GM12878 (cell line): ENCODE data around the gene SEPTIN5. TPM values are rescaled to one million over a fixed set of nuclear protein-coding genes. Genes with fewer than 3 reads are reported as not detected.

Experiments used
- ATAC-seq: fragments of 200-7000 bp; cut with Tn5 transposase; 3 replicates; pipeline ENCODE4 v1.9.1; 2020; ENCODE audit warnings: mild to moderate bottlenecking, moderate library complexity
- BruUV-seq: library from RNA; stranded (reverse); fragments of 400-500 nt; replicated peaks from 2 replicates; lab custom pipeline; 2021; lab: Mats Ljungman, UMichigan
- CTCF ChIA-PET: fragments of 300-600 bp; sonication (Branson Sonifier 250); formaldehyde crosslinking; extraction: SDS; loops from one replicate; lab custom pipeline; 2021; ENCODE audit warnings: inconsistent platforms; lab: Yijun Ruan, JAX
- POLR2A ChIA-PET: fragments of 350-600 bp; formaldehyde crosslinking; extraction: SDS; loops from one replicate; lab custom pipeline; 2021; ENCODE audit warnings: inconsistent platforms; lab: Charles Lee
- RAD21 ChIA-PET: fragments of 300-600 bp; sonication (Branson Sonifier 250); formaldehyde crosslinking; loops from one replicate; lab custom pipeline; 2023; ENCODE audit warnings: antibody characterized with exemption; ENCODE audit not compliant: unreplicated experiment; lab: Charles Lee
- SMC1A ChIA-PET: fragments of 300-600 bp; sonication (Branson Sonifier 250); formaldehyde crosslinking; loops from one replicate; lab custom pipeline; 2023; ENCODE audit not compliant: unreplicated experiment, uncharacterized antibody; lab: Charles Lee
- DNase-seq: peaks from one replicate; pipeline ENCODE4 v3.0.0-alpha.2; 2011; ENCODE audit warnings: low read depth, low spot score
- FAIRE-seq: peaks from 3 replicates; lab custom pipeline; 2011; peaks lifted over from hg19 to GRCh38; lab: Jason Lieb, UNC
- H2AFZ ChIP-seq: 2 replicates; pipeline ENCODE4 v1.6.0; 2011; ENCODE audit warnings: low read depth, low read length, control low read depth; ENCODE audit not compliant: control insufficient read depth
- H3K27ac ChIP-seq: 2 replicates; pipeline ENCODE4 v1.5.1; 2011; ENCODE audit warnings: control low read depth; ENCODE audit not compliant: control insufficient read depth, insufficient read depth
- H3K27me3 ChIP-seq, 2 experiments: replicated peaks in 1 of 2; 2 replicates each; pipeline versions ENCODE4 v1.6.0 to v1.6.1; 2011; ENCODE audit warnings: low read length in 1 of 2; ENCODE audit not compliant: control insufficient read depth in 2 of 2, insufficient read depth in 2 of 2
- H3K36me3 ChIP-seq, 2 experiments: 2 replicates each; pipeline ENCODE4 v1.5.1; 2011; ENCODE audit warnings: low read length in 1 of 2; ENCODE audit not compliant: control insufficient read depth in 2 of 2, insufficient read depth in 2 of 2
- H3K4me1 ChIP-seq: 2 replicates; pipeline ENCODE4 v1.6.1; 2011; ENCODE audit warnings: mild to moderate bottlenecking, low read length, moderate library complexity, mixed read lengths; ENCODE audit not compliant: control insufficient read depth, insufficient read depth
- H3K4me2 ChIP-seq: 2 replicates; pipeline ENCODE4 v1.6.0; 2011; ENCODE audit warnings: control low read depth; ENCODE audit not compliant: control insufficient read depth, insufficient read depth
- H3K4me3 ChIP-seq: fragments of 200-600 bp; sonication (generic); 2 replicates; pipeline ENCODE4 v1.5.1; 2016
- H3K79me2 ChIP-seq: 2 replicates; pipeline ENCODE4 v1.6.0; 2011; ENCODE audit warnings: low read length; ENCODE audit not compliant: control insufficient read depth, insufficient read depth
- H3K9ac ChIP-seq: 2 replicates; pipeline ENCODE4 v1.8.0; 2011; ENCODE audit warnings: low read length, control low read depth, mixed read lengths; ENCODE audit not compliant: control insufficient read depth, insufficient read depth
- H3K9me3 ChIP-seq: replicated peaks from 3 replicates; pipeline ENCODE4 v1.5.1; 2011; ENCODE audit warnings: mild to moderate bottlenecking, low read length; ENCODE audit not compliant: control insufficient read depth, insufficient read depth
- H4K20me1 ChIP-seq: 2 replicates; pipeline ENCODE4 v1.6.0; 2011; ENCODE audit not compliant: control insufficient read depth, insufficient read depth
- CHD4 ChIP-seq: fragments of 200-600 bp; sonication (generic); IDR thresholded peaks from 2 replicates; pipeline ENCODE4 v1.6.1; 2016; ENCODE audit warnings: mild to moderate bottlenecking
- MAX ChIP-seq: IDR thresholded peaks from 2 replicates; pipeline ENCODE4 v1.6.1; 2012; ENCODE audit warnings: low read depth, low read length, improper control_type of control experiment
- PML ChIP-seq: IDR thresholded peaks from 2 replicates; pipeline ENCODE4 v1.6.1; 2012; ENCODE audit warnings: low read length, inconsistent platforms
- RFX5 ChIP-seq: IDR thresholded peaks from 2 replicates; pipeline ENCODE4 v1.6.1; 2011; ENCODE audit warnings: low read depth, low read length, improper control_type of control experiment
- YY1 ChIP-seq: IDR thresholded peaks from 2 replicates; pipeline ENCODE4 v1.6.1; 2011; ENCODE audit warnings: low read depth, mild to moderate bottlenecking, low read length
- WGBS: methylation state at CpG from one replicate; pipeline ENCODE4 v1.1.6; 2016; ENCODE audit warnings: low lambda C conversion rate; ENCODE audit not compliant: insufficient replicate concordance, insufficient coverage; ENCODE audit errors: missing lambda C conversion rate; 5-methylcytosine and 5-hydroxymethylcytosine counted together
- in situ Hi-C: fragments of 300-500 bp; cut with MboI; formaldehyde crosslinking; loops from 9 replicates; pipeline ENCODE4 v1.14.3; 2018; ENCODE audit warnings: mixed read lengths
- intact Hi-C: fragments of 100-400 bp; cut with micrococcal nuclease; formaldehyde crosslinking; loops from one replicate; pipeline ENCODE4 v1.14.2; 2022; ENCODE audit not compliant: unreplicated experiment
- polyA plus RNA-seq, 11 experiments: library from polyadenylated mRNA; depleted of rRNA in 4 of 11; unstranded in 6 of 11; stranded (reverse) in 5 of 11; fragments of >200 nt; fragmentation: Nextera tagmentation in 4 of 11; fragmentation: Illumina TruSeq in 1 of 11; extraction: Ambion mirVana in 4 of 11; extraction: Trizol in 1 of 11; gene quantifications; 1 replicate in 1 of 11; 2 replicates in 10 of 11; pipeline versions ENCODE4 v1.2.1 to v1.2.3, GENCODE V29; 2011 to 2016; ENCODE audit warnings: inconsistent platforms in 2 of 11, missing spikeins in 2 of 11, low read depth in 1 of 11
- total RNA-seq, 4 experiments: library from RNA; depleted of rRNA in 3 of 4; stranded (reverse); fragments of >200 nt in 3 of 4; fragmentation: Illumina TruSeq in 1 of 4; extraction: Trizol in 1 of 4; gene quantifications; 2 replicates each; pipeline versions ENCODE4 v1.2.1 to v1.2.3, GENCODE V29; 2013 to 2021
- TF ChIP-seq, protein P1 (sequence below): fragments of 450-650 bp; IDR thresholded peaks from 2 replicates; pipeline ENCODE4 v1.6.1; 2017; ENCODE audit warnings: antibody characterized with exemption, mild to moderate bottlenecking, moderate library complexity

The SEPTIN5 gene
- total and polyA plus RNA-seq, 10 of the 15 experiments (the other 5 are each of a cell fraction or from before 2014, with no cell fraction given): 0.13 to 1.1 (median 0.34) TPM; not detected in 5

DNA sequence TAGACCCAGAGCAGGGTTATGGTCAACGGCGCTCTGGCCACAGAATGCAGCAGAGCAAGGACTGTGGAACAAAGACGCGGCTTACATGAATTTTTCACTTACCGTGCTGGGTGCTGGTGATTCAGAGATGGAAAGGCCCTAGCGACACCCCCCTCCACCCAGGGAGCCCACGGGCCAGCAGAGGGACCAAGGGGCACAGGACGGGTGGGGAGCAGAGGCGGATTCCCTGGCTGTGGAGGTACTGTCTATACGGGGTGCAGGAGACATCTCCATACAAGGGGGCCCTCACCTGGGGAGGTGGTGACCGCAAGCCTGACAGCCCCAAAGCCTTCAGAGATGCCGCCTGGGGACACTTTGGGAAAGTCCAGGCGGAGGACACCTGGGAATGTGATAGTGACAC lies 1.1 kb upstream of the SEPTIN5 start:
- CTCF ChIA-PET: no interaction called here
- in situ Hi-C loops: no loop called here
- Histone ChIP-seq H2AFZ (no peak overlapping the region), H4K20me1 (no peaks in the 10 kb centered on the region), H3K9ac (no peak overlapping the region), H3K27me3 (peaks cover 2 to 4% of the 10 kb centered on the region in 2 experiments; a peak in 3 of 4 replicates)
- FAIRE-seq: no peak
- SMC1A ChIA-PET: no interaction called here
- TF ChIP-seq, protein P1, sequence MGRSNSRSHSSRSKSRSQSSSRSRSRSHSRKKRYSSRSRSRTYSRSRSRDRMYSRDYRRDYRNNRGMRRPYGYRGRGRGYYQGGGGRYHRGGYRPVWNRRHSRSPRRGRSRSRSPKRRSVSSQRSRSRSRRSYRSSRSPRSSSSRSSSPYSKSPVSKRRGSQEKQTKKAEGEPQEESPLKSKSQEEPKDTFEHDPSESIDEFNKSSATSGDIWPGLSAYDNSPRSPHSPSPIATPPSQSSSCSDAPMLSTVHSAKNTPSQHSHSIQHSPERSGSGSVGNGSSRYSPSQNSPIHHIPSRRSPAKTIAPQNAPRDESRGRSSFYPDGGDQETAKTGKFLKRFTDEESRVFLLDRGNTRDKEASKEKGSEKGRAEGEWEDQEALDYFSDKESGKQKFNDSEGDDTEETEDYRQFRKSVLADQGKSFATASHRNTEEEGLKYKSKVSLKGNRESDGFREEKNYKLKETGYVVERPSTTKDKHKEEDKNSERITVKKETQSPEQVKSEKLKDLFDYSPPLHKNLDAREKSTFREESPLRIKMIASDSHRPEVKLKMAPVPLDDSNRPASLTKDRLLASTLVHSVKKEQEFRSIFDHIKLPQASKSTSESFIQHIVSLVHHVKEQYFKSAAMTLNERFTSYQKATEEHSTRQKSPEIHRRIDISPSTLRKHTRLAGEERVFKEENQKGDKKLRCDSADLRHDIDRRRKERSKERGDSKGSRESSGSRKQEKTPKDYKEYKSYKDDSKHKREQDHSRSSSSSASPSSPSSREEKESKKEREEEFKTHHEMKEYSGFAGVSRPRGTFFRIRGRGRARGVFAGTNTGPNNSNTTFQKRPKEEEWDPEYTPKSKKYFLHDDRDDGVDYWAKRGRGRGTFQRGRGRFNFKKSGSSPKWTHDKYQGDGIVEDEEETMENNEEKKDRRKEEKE: no peak
- TF ChIP-seq YY1: no peak
- no peak for TF ChIP-seq PML
- TF ChIP-seq CHD4: no peak
- TF ChIP-seq RFX5: no peak
- no peak for TF ChIP-seq MAX
- TF ChIP-seq, all 136 proteins: peak for 0
- Histone ChIP-seq H3K79me2 (no peaks in the 10 kb centered on the region), H3K4me3 (no peak overlapping the region), H3K36me3 (no peaks in the 10 kb centered on the region), H3K27ac (no peak overlapping the region), H3K4me2 (no peak overlapping the region), H3K9me3 (no peaks in the 10 kb centered on the region), H3K4me1 (peaks cover 4% of the 10 kb centered on the region)
- DNase-seq (no peak), ATAC-seq (no peak)
- WGBS: 75% methylated on average over 13 of the region's 13 CpGs
- ChIA-PET RAD21 (interaction anchor here (0.6 to 0.7 kb wide), 2 partner anchors 32 to 443 kb away, joined by 3 read pairs; no protein-coding TSS in a partner anchor), POLR2A (no interaction called here)
- intact Hi-C loops: no loop called here
- no TSS peak for BruUV-seq
